GM13976 (cell line): ENCODE data around the gene LRCOL1.
A peak's percentile ranks its signal among the peaks of the same experiment; 100 is the strongest.

Source experiments
- DNase-seq: peaks from one replicate; pipeline ENCODE4 v3.0.0; 2012; ENCODE audit warnings: low spot score
- CTCF ChIP-seq: IDR thresholded peaks from 2 replicates; pipeline ENCODE4 v1.5.1; 2012; ENCODE audit warnings: borderline replicate concordance, mild to moderate bottlenecking; ENCODE audit not compliant: insufficient read depth; ENCODE audit errors: extremely low read depth, missing control alignments, control extremely low read depth
- in situ Hi-C: fragments of 300-500 bp; cut with MboI; formaldehyde crosslinking; loops from one replicate; pipeline ENCODE4 v1.12.0; 2022; ENCODE audit warnings: low sequenced_read_pairs, mixed read lengths, inconsistent platforms; ENCODE audit not compliant: unreplicated experiment

Gene LRCOL1

DNA sequence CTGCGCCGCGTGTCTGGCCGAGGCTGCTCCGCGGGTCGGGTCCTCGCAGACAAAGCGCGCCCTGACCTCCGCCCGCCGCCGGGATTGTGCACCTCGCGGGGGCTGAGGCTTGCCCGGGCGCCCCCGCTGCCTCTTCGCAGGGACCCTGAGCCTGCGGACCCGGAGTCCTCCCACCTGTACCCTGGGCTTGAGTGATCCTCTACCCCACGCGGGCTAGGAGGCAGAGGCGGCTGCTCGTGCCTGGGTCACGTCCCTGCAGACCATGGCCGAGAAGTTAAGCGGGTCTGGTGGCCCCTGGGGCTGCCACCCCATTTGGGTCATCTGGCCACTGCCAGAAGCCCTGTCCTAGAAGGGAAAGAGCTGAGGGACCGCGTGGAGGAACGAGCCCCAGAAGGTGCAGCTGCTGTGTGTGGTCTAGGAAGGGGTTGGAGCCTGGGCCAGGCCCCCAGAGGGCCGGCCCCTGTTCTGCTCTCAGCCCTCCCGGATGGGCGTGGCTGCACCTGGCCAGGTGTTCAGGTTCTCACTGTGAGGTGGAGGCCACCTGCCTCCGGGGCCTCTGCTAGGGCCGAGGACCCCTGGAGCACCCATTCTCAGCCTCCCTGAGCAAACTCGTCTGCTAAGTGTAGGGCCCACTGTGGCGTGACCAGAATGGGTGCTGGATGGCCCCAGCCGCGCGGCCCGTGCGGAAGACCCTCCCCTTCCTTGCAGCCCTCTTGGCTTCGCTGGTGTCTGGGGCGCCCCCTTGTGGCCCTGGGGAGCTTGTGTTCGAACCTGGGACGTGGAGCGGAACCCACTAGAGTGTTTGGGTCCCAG, 49.6 kb downstream of the LRCOL1 start:
- in situ Hi-C loops: no loop called here
- peak; percentile 91 for DNase-seq
- peak; percentile 70 for TF ChIP-seq CTCF

DNA sequence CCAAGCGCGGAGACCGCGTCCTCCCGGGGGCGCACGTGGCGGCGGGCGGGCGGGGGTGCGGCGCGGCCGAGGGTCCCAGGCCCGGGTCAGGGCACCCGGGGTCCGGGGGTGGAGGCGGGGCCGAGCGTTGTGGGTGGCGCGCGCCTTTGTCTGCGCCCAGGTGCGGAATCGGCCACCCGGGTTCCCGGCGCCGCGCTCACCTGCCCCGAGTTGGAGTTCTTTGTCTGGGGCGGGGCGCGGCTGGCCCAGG, 50.1 kb downstream of the LRCOL1 start:
- DNase-seq: no peak
- TF ChIP-seq CTCF: no peak
- in situ Hi-C loops: no loop called here

DNA sequence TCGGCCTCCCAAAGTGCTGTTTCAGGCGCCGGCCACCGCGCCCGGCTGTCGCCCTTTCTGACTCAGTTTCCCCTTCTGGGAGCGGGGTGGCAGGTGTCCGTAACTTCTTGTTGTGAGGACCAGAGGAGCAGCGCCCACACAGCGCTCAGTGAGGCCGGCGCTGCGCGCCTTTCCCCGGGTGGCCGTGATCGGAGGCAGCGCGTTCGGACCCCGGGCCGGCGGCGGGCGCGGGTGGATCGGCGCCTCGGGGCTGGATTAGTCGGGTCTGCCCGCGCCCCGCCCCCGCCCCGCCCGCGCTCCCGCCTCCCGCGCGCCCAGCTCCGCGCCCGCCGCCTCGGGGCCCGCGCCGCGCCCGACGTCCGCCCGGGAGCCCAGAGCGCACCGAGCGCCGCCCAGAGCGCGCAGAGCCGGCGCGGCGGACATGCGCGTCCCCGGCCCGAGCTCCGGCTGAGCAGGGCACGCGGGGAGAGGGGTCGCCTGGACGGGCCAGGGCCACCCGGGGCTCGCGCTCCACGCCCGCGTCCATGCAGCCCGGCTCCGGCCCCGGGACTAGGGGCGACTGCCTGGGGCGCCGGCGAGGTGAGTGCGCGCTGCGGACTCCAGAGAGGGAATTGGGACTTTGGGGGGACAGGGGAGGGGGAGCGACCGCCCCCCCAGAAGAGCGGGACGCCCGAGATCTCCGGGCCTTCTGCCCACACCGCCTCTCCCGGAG, 50.6 kb downstream of the LRCOL1 start:
- in situ Hi-C loops: no loop called here
- no peak for TF ChIP-seq CTCF
- peak; percentile 89 for DNase-seq

- DNase-seq: peak; percentile 57
Measured at GRCh38 chr12:132558861-132559623, 51.3 kb downstream of the LRCOL1 start.

DNA sequence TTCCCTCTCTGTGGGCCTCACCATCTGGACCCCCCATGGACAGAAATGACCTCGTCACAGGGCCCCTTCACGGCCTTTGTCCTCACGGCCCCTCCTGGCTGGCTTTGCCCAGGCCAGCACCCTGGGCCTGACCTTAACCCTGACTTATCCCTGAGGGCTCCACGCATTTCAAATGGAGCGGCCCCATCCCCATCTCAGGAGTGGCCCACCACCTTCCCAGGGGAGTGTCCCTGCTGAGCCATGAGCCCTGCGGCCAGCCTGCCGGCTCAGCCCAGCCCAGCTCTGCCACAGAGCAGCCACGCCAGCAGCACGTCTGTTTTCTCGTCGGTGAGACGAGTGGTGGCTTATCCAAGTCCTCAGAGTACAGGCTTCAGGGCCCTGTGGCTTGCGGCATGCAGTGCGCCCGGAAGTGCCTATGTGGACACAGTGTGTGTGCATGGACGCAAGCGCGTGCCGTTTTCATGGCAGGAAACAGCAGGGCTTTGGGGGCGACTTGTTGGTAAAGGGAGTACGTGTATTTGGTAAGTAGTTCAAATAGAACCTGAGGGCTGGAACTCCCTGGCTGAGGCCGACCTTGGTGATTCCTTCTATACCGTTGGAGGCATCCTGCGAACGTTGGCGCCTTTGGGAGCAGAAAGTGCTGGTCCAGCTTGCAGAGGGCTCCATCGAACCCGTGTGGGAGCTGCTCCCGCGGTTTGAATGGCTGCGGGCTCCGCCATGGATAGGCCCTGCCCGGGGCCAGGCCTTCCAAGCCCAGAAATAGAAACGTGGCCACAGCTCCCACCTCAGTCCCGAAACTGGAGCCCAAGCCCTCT, 52.1 kb downstream of the LRCOL1 start:
- no peak for DNase-seq
- in situ Hi-C loops: no loop called here
- no peak for TF ChIP-seq CTCF

More at GRCh38 chr12:132558861-132559623, 51.3 kb downstream of the LRCOL1 start:
- in situ Hi-C loops: no loop called here
- no peak for TF ChIP-seq CTCF

DNA sequence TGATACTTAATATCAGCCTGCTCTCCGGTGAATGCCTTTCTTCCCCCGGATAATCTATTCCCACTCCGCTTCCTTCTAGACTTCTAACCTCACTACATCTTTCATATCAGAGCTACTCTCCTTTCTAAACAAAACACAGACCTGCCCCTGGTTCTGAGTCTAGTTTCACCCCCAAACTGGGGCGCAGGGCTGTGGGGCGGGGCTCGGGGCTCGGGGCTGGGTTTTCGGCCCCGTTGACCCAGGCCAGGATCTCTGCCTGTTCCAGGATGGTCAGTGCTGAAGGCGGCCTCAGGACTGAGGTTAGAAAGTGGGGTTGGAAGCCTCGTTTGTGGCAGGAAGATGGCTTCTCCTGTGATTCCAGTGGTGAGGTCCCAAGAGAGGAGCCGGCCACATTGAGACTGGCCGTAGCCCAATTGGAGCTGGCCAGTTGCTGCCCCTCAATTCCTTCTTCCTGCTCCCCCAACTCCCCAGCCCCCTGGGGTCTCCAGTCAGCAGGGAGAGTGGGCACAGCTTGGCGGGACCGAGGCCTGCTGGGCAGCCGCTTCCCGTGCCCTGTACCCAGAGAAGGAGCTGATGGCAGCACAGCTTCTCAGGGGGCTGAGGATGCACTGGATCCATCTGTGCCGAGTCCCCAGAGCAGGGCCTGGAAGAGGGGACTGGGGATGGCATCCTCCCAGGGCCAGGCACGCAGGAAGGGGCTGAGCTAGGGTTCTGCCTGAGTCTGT, 52.9 kb downstream of the LRCOL1 start:
- in situ Hi-C loops: no loop called here
- no peak for DNase-seq
- TF ChIP-seq CTCF: no peak
